Measurements from ENCODE around the gene ELP4.
"Not testable (repeated sequence)": the region's sequence is repeated elsewhere in the genome, so short reads cannot be mapped to it uniquely, and the experiment has no call there.

The ELP4 gene

GRCh38 chr11:31671681-31672080 lies 162.1 kb downstream of the ELP4 start:
- no peak for TF ChIP-seq CTCF (IDR thresholded peaks at IDR 0.05; ENCODE audit: insufficient read depth, low read depth, low read length, missing control alignments)
- H3K4me3 ChIP-seq (ENCODE audit: low read length), result no peak overlapping the region
- no peak for DNase-seq (ENCODE audit: low read depth)

DNA sequence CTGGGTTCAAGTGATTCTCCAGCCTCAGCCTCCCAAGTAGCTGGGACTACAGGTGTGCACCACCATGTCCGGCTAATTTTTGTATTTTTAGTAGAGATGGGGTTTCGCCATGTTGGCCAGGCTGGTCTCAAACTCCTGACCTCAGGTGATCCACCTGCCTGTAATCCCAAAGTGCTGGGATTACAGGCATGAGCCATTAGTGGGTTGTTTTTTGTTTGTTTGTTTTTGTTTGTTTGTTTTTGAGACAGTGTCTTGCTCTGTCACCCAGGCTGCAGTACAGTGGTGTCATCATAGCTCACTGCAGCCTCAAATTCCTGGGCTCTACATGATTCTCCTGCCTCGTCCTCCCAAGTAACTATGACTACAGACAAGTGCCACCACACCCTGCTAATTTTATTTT lies 163.5 kb downstream of the ELP4 start:
- H3K4me3 ChIP-seq (ENCODE audit: low read length); DNase-seq (ENCODE audit: low read depth): not testable (repeated sequence)

GRCh38 chr11:31676280-31676982 lies 166.9 kb downstream of the ELP4 start:
- H3K4me3 ChIP-seq (ENCODE audit: low read length), result no peak overlapping the region
- no peak for TF ChIP-seq CTCF (IDR thresholded peaks at IDR 0.05; ENCODE audit: insufficient read depth, low read depth, low read length, missing control alignments)
- no peak for DNase-seq (ENCODE audit: low read depth)

- no peak overlapping the region for H3K4me3 ChIP-seq (ENCODE audit: low read length)
- TF ChIP-seq CTCF (IDR thresholded peaks at IDR 0.05; ENCODE audit: insufficient read depth, low read depth, low read length, missing control alignments), result no peak
- no peak for DNase-seq (ENCODE audit: low read depth)
Observed at GRCh38 chr11:31680770-31681169, 171.2 kb downstream of the ELP4 start.

DNA sequence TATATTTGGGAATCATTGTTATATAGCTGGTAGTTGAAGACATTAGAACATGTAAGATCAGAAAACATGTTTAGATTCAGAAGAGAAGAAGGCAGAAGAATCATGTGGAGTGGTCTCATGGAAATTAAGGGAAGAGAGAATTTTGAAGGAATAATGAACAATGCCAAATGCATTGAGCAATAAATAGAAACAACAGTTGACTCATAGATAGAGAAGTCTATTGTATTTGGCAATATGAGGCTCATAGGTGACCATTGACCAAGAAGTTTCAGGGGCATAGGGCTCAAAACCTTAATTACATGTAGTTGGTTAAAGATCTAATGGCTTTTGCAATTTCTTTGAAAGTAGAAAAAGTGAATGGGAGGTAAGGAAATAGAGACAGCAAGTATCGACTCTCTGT lies 177.7 kb downstream of the ELP4 start:
- no peak for TF ChIP-seq CTCF (IDR thresholded peaks at IDR 0.05; ENCODE audit: insufficient read depth, low read depth, low read length, missing control alignments)
- peak; percentile 11 for DNase-seq (ENCODE audit: low read depth)
- no peak overlapping the region for H3K4me3 ChIP-seq (ENCODE audit: low read length)

DNA sequence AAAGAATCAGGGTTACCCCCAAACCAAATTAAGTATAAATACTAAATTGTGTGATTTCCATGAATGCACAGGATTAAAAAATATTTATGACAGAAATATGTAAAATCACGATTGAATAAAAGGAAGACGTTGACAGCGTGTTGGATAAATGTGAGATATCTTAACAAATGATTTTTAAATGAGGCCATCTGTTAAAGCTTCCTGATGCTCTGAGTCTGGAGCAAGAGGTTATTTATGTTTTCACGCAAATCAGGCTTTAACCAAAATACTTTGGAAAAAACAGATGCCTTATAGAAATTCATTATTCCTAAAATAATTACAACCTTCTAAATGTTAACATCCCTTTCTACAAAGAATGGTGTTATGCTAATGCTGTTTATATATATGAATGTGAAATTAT lies 178.3 kb downstream of the ELP4 start:
- TF ChIP-seq CTCF (IDR thresholded peaks at IDR 0.05; ENCODE audit: insufficient read depth, low read depth, low read length, missing control alignments), result no peak
- no peak overlapping the region for H3K4me3 ChIP-seq (ENCODE audit: low read length)
- no peak for DNase-seq (ENCODE audit: low read depth)

- no peak for TF ChIP-seq CTCF (IDR thresholded peaks at IDR 0.05; ENCODE audit: insufficient read depth, low read depth, low read length, missing control alignments)
- H3K4me3 ChIP-seq (ENCODE audit: low read length), result no peak overlapping the region
- DNase-seq (ENCODE audit: low read depth), result no peak
Observed at GRCh38 chr11:31689559-31689958, 180.0 kb downstream of the ELP4 start.
